Esophagus muscularis mucosa (tissue), 4 donors: ENCODE measurements around the gene IGF2. TPM values are rescaled to one million over a fixed set of nuclear protein-coding genes. Genes with fewer than 3 reads are reported as not detected.

Experiments used
- DNase-seq: peaks from one replicate; pipeline ENCODE4 v3.0.0-alpha.2; 2017; ENCODE audit errors: extremely low spot score
- H3K27ac ChIP-seq, 4 donors: fragments of 200-600 bp; sonication (generic); replicated peaks in 1 of 4; 1 replicate in 3 of 4; 2 replicates in 1 of 4; pipeline ENCODE4 v1.5.1; 2016 to 2019; ENCODE audit warnings: mild to moderate bottlenecking in 1 of 4
- H3K27me3 ChIP-seq, 4 donors: fragments of 200-600 bp; sonication (generic); one replicate each; pipeline versions ENCODE4 v1.5.1 to v1.6.0; 2016 to 2019
- H3K36me3 ChIP-seq, 4 donors: fragments of 200-600 bp; sonication (generic); one replicate each; pipeline ENCODE4 v1.5.1; 2016 to 2019
- H3K4me1 ChIP-seq, 4 donors: fragments of 200-600 bp; sonication (generic); one replicate each; pipeline ENCODE4 v1.5.1; 2016 to 2019
- H3K4me3 ChIP-seq, 4 donors: fragments of 200-600 bp; sonication (generic); 1 replicate in 2 of 4; 2 replicates in 2 of 4; pipeline ENCODE4 v1.5.1; 2016 to 2019; ENCODE audit warnings: mild to moderate bottlenecking in 4 of 4, moderate library complexity in 1 of 4
- H3K9me3 ChIP-seq, 4 donors: fragments of 200-600 bp; sonication (generic); 1 replicate in 3 of 4; 2 replicates in 1 of 4; pipeline ENCODE4 v1.5.1; 2016 to 2019
- EP300 ChIP-seq: sonication (generic); formaldehyde crosslinking; IDR thresholded peaks from one replicate; pipeline ENCODE4 v1.6.1; 2017; ENCODE audit warnings: antibody characterized with exemption
- POLR2A ChIP-seq: fragments of 450-650 bp; IDR thresholded peaks from one replicate; pipeline ENCODE4 v1.6.1; 2017; ENCODE audit warnings: antibody characterized with exemption, moderate library complexity, mild to moderate bottlenecking, low read depth
- POLR2AphosphoS5 ChIP-seq, 2 donors: sonication (generic); formaldehyde crosslinking; IDR thresholded peaks; one replicate each; pipeline ENCODE4 v1.6.1; 2017; ENCODE audit warnings: antibody characterized with exemption in 2 of 2
- WGBS: methylation state at CpG from one replicate; pipeline ENCODE4 v1.1.5; 2018; 5-methylcytosine and 5-hydroxymethylcytosine counted together
- intact Hi-C: fragments of 100-400 bp; cut with DNase I; formaldehyde crosslinking; loops from one replicate; pipeline ENCODE4 v1.15.1; 2023
- total RNA-seq, 4 donors: library from RNA; depleted of rRNA; stranded (reverse); fragments of >200 nt; gene quantifications; one replicate each; pipeline versions ENCODE4 v1.1.0 to v1.2.1, GENCODE V29; 2016
- TF ChIP-seq, protein P1 (sequence below), 3 experiments: fragments of 200-600 bp in 2 of 3; fragments of 450-650 bp in 1 of 3; sonication (generic) in 2 of 3; IDR thresholded peaks; one replicate each; pipeline ENCODE4 v1.5.1; 2017 to 2019; ENCODE audit warnings: antibody characterized with exemption in 3 of 3, mild to moderate bottlenecking in 2 of 3, moderate library complexity in 1 of 3

The IGF2 gene, protein sequence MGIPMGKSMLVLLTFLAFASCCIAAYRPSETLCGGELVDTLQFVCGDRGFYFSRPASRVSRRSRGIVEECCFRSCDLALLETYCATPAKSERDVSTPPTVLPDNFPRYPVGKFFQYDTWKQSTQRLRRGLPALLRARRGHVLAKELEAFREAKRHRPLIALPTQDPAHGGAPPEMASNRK
- 10 to 100 TPM; 25.5 to 59.6 (median 33.0) TPM for total RNA-seq

DNA sequence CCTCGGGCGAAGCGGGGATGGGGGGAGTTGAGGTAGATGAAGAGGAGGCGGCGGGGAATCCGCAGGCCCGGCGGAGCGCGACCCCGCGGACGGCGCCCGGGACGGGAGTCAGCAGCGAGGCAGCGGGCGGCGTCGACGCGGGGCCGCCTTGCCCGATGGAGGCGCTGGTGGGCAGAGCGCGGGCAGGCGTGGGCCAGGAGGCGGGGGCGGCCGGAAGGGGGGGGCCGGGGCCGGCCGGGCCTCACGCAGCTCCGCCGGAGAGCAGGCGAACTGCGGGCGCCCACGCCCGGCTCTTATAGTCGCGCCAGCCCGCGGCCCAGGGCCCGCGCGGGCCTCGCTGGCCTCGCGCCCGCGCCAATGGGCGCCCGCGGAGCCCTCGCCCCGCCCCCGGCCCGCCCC lies at the start of gene IGF2:
IGF2 (minus strand) TSS at position 267 of the 399 bp plus-strand sequence. CDS start 3,866 bp downstream, outside the sequence.
- WGBS = no CpG with 5 or more reads among the region's 62 CpGs
- Histone ChIP-seq H3K27me3 (peaks cover 5 to 100% (median 49%) of the 10 kb centered on the region in 4 donors), H3K27ac (peak within 1 kb of the TSS in 3 of 4 donors; percentile 19 to 36 (median 23))

DNA sequence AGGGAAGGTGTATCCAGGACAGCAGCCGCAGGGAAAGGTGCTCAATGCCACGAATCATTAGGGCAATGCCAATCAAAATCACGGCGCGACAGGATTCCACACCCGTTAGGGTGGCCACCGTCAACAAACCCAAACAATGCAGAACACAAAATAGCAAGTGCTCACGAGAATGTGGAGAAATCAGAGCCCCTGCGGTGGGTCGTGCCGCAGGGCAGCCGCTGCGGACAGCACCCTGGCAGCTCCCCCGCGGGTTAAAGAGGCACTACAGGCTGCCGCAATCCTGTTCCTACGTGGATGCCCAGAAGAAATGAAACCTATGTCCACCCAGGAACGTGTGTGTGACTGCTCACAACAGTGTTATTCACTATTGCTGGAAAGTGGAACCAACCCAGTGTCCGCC lies 49.6 kb upstream of the IGF2 start:
- no peak for TF ChIP-seq POLR2A
- TF ChIP-seq EP300 = no peak
- TF ChIP-seq POLR2AphosphoS5 (IDR thresholded peaks at IDR 0.05) = no peak
- TF ChIP-seq, protein P1, sequence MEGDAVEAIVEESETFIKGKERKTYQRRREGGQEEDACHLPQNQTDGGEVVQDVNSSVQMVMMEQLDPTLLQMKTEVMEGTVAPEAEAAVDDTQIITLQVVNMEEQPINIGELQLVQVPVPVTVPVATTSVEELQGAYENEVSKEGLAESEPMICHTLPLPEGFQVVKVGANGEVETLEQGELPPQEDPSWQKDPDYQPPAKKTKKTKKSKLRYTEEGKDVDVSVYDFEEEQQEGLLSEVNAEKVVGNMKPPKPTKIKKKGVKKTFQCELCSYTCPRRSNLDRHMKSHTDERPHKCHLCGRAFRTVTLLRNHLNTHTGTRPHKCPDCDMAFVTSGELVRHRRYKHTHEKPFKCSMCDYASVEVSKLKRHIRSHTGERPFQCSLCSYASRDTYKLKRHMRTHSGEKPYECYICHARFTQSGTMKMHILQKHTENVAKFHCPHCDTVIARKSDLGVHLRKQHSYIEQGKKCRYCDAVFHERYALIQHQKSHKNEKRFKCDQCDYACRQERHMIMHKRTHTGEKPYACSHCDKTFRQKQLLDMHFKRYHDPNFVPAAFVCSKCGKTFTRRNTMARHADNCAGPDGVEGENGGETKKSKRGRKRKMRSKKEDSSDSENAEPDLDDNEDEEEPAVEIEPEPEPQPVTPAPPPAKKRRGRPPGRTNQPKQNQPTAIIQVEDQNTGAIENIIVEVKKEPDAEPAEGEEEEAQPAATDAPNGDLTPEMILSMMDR (IDR thresholded peaks at IDR 0.05) = no peak
- H3K9me3 ChIP-seq = no peaks in the 10 kb centered on the region
- no peak overlapping the region for H3K27ac ChIP-seq
- 88% methylated on average over 19 of the region's 19 CpGs for WGBS
- no peak overlapping the region for H3K4me3 ChIP-seq
- peaks cover 0 to 80% (median 3%) of the 10 kb centered on the region in 4 donors for H3K27me3 ChIP-seq
- H3K36me3 ChIP-seq = no peaks in the 10 kb centered on the region
- intact Hi-C loops = no loop called here
- DNase-seq = no peak
- no peaks in the 10 kb centered on the region for H3K4me1 ChIP-seq

More for the DNA sequence above, at the start of gene IGF2:
- TF ChIP-seq POLR2AphosphoS5 (IDR thresholded peaks at IDR 0.05) = no peak
- no peak for TF ChIP-seq POLR2A
- no peak for TF ChIP-seq EP300
- TF ChIP-seq, protein P1 (IDR thresholded peaks at IDR 0.05) = no peak
- no peak for DNase-seq
- Histone ChIP-seq H3K4me1 (peaks cover 14 to 53% (median 50%) of the 10 kb centered on the region in 4 donors), H3K36me3 (no peaks in the 10 kb centered on the region), H3K4me3 (peak within 1 kb of the TSS; percentile 46 to 57 (median 48)), H3K9me3 (no peaks in the 10 kb centered on the region)
- intact Hi-C loops = no loop called here

DNA sequence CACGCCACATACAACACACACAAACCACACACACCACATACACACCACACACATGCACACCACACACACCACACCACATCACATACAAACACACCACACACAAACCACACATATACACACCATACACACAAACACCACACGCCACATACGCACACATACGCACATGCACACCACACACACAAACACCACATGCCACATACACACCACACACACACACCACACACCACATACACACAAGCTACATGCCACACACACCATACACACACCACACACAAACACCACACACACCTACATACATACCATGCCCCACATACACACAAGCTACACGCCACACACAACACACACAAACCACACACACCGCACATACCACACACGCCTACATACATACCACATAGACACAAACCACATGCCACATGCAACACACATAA lies 48.1 kb upstream of the IGF2 start:
- intact Hi-C loops = no loop called here
- H3K9me3 ChIP-seq = no peaks in the 10 kb centered on the region
- DNase-seq = no peak
- WGBS = 90% methylated on average over 7 of the region's 7 CpGs
- no peaks in the 10 kb centered on the region for H3K4me1 ChIP-seq
- no peak overlapping the region for H3K4me3 ChIP-seq
- no peaks in the 10 kb centered on the region for H3K36me3 ChIP-seq
- TF ChIP-seq, protein P1 (IDR thresholded peaks at IDR 0.05) = no peak
- no peak for TF ChIP-seq POLR2AphosphoS5 (IDR thresholded peaks at IDR 0.05)
- no peak for TF ChIP-seq POLR2A
- TF ChIP-seq EP300 = no peak
- no peak overlapping the region for H3K27ac ChIP-seq
- H3K27me3 ChIP-seq = peaks cover 0 to 85% (median 3%) of the 10 kb centered on the region in 4 donors

GRCh38 chr11:2186669-2187279 lies 47.6 kb upstream of the IGF2 start:
- H3K36me3 ChIP-seq = no peaks in the 10 kb centered on the region
- TF ChIP-seq, protein P1 (IDR thresholded peaks at IDR 0.05) = peak in 1 of 3 experiments; percentile 39
- no peak for TF ChIP-seq EP300
- peaks cover 0 to 85% (median 3%) of the 10 kb centered on the region in 4 donors for H3K27me3 ChIP-seq
- no peak overlapping the region for H3K4me3 ChIP-seq
- H3K27ac ChIP-seq = no peak overlapping the region
- H3K4me1 ChIP-seq = no peaks in the 10 kb centered on the region
- intact Hi-C loops = no loop called here
- WGBS = 48% methylated on average over 20 of the region's 21 CpGs
- no peak for DNase-seq
- H3K9me3 ChIP-seq = no peaks in the 10 kb centered on the region
